ENCODE results near the gene SPDYE8.
"Not testable (repeated sequence)": the region's sequence is repeated elsewhere in the genome, so short reads cannot be mapped to it uniquely, and the experiment has no call there.

SPDYE8 gene

DNA sequence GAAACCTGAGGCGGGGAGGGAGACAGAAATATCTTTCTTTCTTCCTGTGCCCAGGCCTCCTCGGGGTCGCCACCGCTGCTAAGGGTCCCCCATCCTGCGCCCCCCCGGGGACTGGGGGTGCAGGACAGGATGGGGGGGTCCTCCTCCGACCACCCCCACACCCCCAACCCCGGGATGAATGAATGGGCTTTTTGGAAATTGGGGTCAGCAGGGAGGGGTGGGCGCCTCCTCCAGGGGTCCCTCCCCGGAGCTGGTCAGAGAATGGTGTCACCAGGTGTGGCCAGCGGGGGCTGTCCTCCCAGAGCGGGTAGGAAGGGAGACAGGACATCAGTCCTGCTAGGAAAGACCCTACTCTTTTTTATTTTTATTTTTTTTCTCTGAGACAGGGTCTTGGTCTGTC lies 53.1 kb downstream of the SPDYE8 start:
- not testable (repeated sequence) for H3K27ac ChIP-seq (ENCODE audit: low read length); H3K9me3 ChIP-seq (ENCODE audit: control insufficient read depth in 1 of 2, low read length in 2 of 2); H3K27me3 ChIP-seq (ENCODE audit: low read depth, low read length); H3K4me3 ChIP-seq (ENCODE audit: low read depth in 1 of 2, low read length in 2 of 2); H3K36me3 ChIP-seq (ENCODE audit: control insufficient read depth in 1 of 2, insufficient read depth in 2 of 2, low read length in 2 of 2); H3K4me1 ChIP-seq (ENCODE audit: control insufficient read depth in 1 of 2, insufficient read depth in 2 of 2, low read length in 2 of 2)

DNA sequence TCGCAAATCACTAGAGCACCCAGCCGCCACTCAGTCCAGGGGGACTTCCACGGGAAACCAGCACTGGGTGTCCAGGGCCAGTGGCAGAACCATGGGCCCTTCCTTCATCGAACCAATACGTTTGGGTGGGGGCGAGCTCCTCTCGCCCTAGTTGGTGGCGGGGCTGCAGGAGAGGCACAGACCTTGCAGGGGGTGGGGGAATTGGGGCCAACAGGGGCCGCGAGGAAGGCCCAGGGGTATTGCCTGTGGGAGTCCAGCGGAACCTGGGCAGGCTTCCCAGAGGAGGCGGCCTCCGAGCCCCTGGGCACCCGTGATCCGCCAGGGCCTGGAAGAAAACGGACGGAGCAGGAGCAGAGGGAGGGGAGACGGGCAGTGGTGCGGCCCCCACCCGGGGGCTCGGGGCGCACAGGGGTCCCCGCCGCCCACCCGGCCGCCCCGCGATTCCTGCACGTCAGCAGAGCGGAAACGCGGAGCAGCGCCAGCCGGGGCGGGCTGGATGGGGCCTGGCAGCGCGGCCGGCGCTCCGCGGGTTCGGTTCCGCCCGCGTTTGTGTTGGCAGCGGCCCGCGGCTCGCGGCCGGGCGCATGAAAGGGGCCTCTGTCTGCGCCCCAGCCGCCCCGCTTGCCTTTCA lies 53.8 kb downstream of the SPDYE8 start:
- not testable (repeated sequence) for H3K4me3 ChIP-seq (ENCODE audit: low read depth in 1 of 2, low read length in 2 of 2); H3K4me1 ChIP-seq (ENCODE audit: control insufficient read depth in 1 of 2, insufficient read depth in 2 of 2, low read length in 2 of 2); H3K9me3 ChIP-seq (ENCODE audit: control insufficient read depth in 1 of 2, low read length in 2 of 2); H3K27me3 ChIP-seq (ENCODE audit: low read depth, low read length); H3K36me3 ChIP-seq (ENCODE audit: control insufficient read depth in 1 of 2, insufficient read depth in 2 of 2, low read length in 2 of 2); H3K27ac ChIP-seq (ENCODE audit: low read length)

DNA sequence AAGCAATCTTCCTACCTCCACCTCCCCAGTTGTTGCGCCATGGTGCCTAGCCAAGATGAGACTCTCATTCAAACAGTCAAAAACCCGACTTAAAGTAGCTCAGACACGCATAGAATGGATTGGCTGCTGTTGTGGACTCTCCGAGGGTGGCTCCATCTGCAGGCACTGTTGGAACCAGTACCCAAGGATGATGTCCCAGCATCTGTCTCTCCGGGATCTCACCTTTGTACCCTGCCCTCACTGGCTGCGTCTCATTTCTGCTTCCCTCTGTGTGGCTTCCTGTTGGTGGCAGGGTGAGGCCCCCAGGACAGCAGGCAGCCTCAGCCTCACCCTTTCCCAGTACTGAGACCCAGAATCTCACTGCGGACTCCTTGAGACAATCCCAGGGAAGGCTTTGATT lies 54.8 kb downstream of the SPDYE8 start:
- not testable (repeated sequence) for H3K27me3 ChIP-seq (ENCODE audit: low read depth, low read length); H3K27ac ChIP-seq (ENCODE audit: low read length); H3K9me3 ChIP-seq (ENCODE audit: control insufficient read depth in 1 of 2, low read length in 2 of 2); H3K4me1 ChIP-seq (ENCODE audit: control insufficient read depth in 1 of 2, insufficient read depth in 2 of 2, low read length in 2 of 2); H3K36me3 ChIP-seq (ENCODE audit: control insufficient read depth in 1 of 2, insufficient read depth in 2 of 2, low read length in 2 of 2); H3K4me3 ChIP-seq (ENCODE audit: low read depth in 1 of 2, low read length in 2 of 2)

DNA sequence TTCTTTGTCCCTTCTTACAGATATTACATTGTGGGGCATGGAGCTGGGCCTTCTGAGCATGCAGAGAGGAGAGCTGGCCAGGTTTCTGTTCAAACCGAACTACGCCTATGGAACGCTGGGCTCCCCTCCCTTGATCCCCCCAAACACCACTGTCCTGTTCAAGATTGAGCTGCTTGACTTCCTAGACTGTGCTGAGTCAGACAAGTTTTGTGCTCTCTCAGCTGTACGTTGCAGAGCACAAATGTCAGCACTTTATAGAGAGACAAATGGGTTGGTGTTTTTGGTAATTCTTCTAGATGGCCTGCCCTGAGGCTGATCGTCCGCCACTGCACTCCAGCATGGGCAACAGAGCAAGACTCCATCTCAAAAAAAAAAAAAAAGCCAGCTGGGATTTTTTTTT lies 58.1 kb downstream of the SPDYE8 start:
- not testable (repeated sequence) for H3K36me3 ChIP-seq (ENCODE audit: control insufficient read depth in 1 of 2, insufficient read depth in 2 of 2, low read length in 2 of 2); H3K9me3 ChIP-seq (ENCODE audit: control insufficient read depth in 1 of 2, low read length in 2 of 2); H3K27ac ChIP-seq (ENCODE audit: low read length); H3K27me3 ChIP-seq (ENCODE audit: low read depth, low read length); H3K4me1 ChIP-seq (ENCODE audit: control insufficient read depth in 1 of 2, insufficient read depth in 2 of 2, low read length in 2 of 2); H3K4me3 ChIP-seq (ENCODE audit: low read depth in 1 of 2, low read length in 2 of 2)
